Occipital lobe (tissue), 3 donors: Measurements from ENCODE around the gene ZC3H12D. TPM values are rescaled to one million over a fixed set of nuclear protein-coding genes. Genes with fewer than 3 reads are reported as not detected.

Experiments
- DNase-seq: peaks from one replicate; lab custom pipeline; 2025; lab: John Stamatoyannopoulos, UW
- small RNA-seq: library from RNA; depleted of rRNA; stranded (forward); fragments of <200 nt; gene quantifications from one replicate; pipeline ENCODE3, GENCODE V24; 2014
- total RNA-seq: library from RNA; depleted of rRNA; stranded (reverse); fragments of >200 nt; gene quantifications from one replicate; pipeline ENCODE4 v1.2.3, GENCODE V29; 2014

ZC3H12D gene
- total RNA-seq, 1 donor from 2014 or later, result 1.1 TPM

DNA sequence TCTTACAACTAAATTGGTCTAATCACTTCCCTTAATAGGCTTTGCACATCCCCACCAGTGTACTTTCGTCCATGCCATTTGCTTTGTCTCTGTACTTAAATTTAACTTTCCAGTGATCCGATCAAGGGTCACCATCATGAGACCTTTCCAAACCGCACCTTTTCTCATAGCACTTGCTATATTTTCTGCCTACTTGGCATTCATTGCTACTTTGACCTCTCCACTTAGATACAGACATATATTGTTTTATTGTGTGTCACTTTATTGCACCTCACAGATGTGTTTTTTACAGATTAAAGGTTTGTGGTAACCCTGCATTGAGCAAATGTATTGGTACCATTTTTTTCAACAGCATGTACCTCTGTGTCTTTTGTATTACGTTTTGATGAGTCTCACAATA lies 70.0 kb downstream of the ZC3H12D start:
- DNase-seq, result no peak

DNA sequence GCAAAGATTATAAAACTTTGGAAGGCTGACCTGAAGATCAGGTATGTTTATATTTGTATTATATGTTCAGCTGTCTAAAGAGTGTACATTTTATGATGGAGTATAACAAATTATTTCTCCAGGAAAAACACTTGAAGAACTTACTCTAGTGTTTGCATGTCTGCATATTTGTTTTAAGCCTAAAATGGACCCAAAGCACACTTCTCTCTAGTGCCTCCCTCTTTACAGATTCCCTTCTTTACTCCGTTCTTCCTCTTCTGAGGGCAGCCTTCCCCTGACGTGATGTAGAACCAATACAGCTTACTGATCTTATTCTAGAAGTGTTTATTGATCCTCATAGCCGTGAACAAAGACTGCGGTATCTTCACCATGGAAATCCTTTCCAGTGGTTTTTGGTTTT lies 70.8 kb downstream of the ZC3H12D start:
- no peak for DNase-seq

DNA sequence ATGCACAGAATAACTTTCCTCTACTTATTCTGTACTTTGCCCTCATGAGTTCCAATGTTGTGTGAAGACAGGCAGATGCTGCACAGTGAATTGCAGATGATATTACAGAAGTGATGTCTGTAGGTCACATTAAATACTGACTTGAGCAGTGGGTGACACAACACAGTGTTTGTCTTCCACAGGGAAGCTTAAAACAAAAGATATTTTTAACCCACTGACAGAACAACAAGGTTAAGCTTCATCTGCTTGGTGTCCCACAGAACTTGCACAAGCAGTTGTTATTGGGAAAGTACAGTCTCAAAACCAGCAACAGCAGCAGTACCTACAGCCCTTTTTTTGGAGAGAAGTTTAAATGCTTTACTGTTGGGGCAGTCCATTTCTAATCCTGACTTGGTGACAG lies 74.3 kb downstream of the ZC3H12D start:
- no peak for DNase-seq

DNA sequence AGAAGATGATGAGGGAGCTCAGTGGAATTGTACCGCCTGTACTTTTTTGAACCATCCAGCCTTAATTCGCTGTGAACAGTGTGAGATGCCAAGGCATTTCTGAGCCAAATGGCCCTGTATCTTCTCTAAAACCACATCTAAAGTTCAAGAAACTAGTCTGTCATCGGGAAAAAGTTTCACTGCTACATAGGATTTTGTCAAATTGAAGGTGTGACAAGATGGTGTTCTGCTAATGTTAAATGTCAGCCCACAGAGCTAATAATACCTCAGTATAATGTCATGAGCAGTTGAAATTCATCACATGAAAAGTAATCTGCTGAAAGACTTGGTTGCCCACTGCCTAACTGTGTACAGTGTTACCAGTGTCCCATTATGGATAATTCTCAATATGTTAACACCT lies 75.2 kb downstream of the ZC3H12D start:
- no peak for DNase-seq

DNA sequence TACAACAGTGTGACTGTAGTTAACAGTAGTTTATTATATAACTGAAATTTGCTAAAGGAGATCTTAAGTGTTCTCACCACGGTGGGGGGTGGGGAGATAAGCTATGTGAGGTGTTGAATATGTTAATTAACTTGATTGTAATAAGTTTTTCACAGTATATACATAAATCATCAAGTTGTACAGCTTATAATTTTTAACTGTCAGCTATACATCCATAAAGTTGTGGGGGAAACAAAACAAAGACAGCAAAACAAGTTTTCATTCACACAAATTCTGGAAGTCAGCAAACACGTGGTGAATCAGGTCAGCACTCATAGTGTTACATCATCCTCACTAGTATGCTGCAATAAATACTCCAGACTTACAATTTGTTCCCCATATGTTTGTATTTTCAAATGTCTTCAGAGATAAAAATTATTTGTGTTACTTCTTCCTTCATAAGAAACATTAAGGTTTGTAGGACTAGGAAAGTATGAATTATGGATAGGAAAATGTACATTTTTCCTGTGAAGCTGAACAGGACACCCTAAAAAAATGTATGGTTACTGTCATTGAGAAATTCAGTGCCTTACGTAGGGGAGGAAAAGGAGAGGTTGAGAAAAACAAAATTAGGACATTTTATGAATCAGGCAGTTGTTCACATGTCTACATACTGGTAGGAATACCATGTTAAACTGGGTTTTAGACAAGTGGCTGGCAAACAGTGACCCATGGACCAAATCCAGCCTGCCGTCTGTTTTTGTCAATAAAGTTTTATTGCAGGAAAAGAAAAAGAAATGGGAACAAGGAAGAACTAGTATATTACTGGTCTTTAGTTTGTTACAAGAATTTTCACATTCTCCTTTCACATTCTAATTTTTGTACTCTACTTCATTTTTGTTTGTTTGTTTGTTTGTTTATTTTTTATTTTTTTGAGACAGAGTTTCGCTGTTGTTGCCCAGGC lies 78.7 kb downstream of the ZC3H12D start:
- DNase-seq, result no peak

DNA sequence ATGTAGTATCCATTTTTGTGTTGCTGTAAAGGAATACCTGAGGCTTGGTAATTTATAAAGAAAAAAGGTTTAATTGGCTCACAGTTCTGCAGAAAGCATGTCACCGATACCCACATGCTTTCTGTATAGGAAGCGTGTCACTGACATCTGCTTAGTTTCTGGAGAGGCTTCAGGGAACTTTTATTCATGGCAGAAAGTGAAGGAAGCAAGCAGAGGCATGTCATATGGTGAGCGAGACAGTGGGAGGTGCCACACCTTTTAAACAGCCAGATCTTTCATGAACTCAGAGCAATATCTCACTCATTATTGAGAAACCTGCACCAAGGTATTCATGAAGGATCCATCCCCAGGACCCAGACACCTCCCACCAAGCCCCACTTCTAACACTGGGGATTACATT lies 81.3 kb downstream of the ZC3H12D start:
- DNase-seq, result no peak

DNA sequence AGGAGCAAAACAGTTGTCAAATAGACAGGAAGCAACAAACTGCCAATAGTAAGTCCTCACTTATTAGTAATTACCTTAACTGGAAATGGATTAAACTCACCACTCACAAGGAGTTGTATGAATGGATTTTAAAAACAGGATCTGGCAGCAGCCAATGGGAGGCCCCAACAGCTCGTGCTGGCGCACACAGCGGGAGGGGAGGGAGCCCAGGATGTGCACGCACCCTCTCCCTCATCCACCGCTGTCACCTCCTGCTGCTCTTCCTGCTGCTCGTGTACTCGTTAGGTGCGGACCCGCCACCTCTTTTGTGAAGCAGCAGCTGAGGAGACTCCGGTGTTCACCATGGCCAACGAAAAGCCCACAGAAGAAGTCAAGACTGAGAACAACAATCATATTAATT lies 84.8 kb downstream of the ZC3H12D start, which contains the start of gene SUMO4:
TSS of gene SUMO4 (plus strand) at position 213 of the 400 bp plus-strand sequence. CDS start at position 343, 130 bp downstream.
- no peak for DNase-seq

DNA sequence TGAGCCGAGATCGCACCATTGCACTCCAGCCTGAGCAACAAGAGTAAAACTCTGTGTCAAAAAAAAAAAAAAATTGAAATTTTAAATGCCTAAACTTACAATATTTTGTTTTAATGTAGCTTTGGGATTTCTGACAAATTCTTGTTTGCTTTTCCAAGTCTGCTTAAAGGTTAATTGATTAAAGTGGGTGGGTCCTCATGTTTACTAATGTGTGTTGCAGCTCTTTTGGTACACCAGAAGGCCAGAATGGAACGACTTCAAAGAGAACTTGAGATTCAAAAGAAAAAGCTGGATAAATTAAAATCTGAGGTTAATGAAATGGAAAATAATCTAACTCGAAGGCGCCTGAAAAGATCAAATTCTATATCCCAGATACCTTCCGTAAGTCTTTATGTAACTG lies 87.4 kb downstream of the ZC3H12D start:
- DNase-seq, result no peak

Small RNAs within 50 kb of the gene (small RNA-seq; reads per million reads assigned to genes)
- gene RNU7-3P, result not detected

Other genes with a start within 250 kb of the ZC3H12D start
- 43.4 TPM for gene TAB2, start 167.3 kb downstream of the ZC3H12D start, total RNA-seq
- 7.3 TPM for gene SUMO4, start 84.8 kb downstream of the ZC3H12D start, total RNA-seq
- 38.1 TPM for gene PPIL4, start 61.0 kb upstream of the ZC3H12D start, total RNA-seq
- gene GINM1, start 81.4 kb upstream of the ZC3H12D start, total RNA-seq, result 28.4 TPM
- gene KATNA1, start 163.7 kb upstream of the ZC3H12D start, total RNA-seq, result 28.5 TPM
- 29.5 TPM for gene LATS1, start 233.1 kb upstream of the ZC3H12D start, total RNA-seq